Cardiac septum (tissue), 1 donor: ENCODE measurements around the gene TLN1. TPM values are rescaled to one million over a fixed set of nuclear protein-coding genes. Genes with fewer than 3 reads are reported as not detected.

Source experiments
- DNase-seq: peaks from one replicate; pipeline ENCODE4 v3.0.0-alpha.2; 2020; ENCODE audit warnings: low spot score
- intact Hi-C: fragments of 100-400 bp; cut with DNase I; formaldehyde crosslinking; loops from one replicate; pipeline ENCODE4 v1.14.0; 2022
- total RNA-seq: library from RNA; stranded (reverse); fragmentation: NEBNext Ultra II Directional; extraction: Animal tissue kit (Norgen Biotek cat#: 25700); gene quantifications from one replicate; pipeline ENCODE4 v1.2.1, GENCODE V29; 2021
- donor health status: DM: no; HTN: no; CAD: no.

TLN1 gene
- total RNA-seq, 1 donor from 2014 or later, result 291 TPM

DNA sequence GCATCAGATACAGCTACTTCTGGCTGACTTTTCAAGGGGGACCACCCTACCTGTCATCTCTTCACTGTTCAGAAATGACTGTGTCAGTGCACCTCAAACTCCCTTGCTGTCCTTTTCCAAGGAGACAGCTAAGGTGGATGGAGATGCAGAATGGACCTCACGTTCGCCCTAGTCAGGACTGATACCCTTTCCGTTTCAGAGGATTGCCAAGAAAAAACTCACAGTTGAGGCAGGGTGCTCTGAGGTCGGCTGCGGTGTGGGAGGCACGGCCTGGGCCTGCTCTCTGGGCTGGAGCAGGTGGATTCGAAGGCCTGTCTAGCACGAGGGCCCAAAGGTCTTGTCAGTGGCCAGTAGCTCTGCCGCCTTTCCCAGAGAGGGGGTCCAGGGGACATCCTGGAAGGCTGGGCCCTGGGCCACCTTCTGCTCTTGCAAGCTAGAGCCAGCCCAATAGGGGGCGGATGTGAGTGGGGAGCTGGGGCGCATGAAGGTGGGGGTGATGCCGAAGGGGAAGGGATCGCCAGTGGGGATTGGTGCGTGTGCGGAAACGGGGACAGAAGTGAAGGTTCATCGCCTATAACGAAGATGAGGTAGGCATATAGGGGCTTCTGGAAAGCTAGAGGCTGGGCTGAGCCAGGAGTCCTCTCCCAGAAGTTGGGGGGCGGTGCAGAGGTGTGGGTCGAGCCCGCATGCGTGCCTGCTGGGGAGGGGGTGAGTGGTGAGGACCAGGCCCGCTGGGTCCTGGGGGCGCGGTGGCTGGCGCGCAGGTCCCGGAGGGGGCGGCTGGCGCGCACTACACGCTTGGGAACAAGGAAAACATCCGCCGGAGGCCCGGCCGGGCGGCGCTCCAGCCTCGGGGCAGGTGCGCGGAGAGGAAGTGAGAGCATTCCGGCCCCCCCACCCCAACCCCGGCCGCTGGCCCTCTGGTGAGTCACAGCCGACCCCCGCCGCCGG lies 24.6 kb upstream of the TLN1 start:
- DNase-seq, result peak; percentile 83

GRCh38 chr9:35755071-35755470 lies 23.1 kb upstream of the TLN1 start:
- intact Hi-C loops, result no loop called here
- DNase-seq, result no peak

More for the DNA sequence above, 24.6 kb upstream of the TLN1 start:
- intact Hi-C loops, result no loop called here

DNA sequence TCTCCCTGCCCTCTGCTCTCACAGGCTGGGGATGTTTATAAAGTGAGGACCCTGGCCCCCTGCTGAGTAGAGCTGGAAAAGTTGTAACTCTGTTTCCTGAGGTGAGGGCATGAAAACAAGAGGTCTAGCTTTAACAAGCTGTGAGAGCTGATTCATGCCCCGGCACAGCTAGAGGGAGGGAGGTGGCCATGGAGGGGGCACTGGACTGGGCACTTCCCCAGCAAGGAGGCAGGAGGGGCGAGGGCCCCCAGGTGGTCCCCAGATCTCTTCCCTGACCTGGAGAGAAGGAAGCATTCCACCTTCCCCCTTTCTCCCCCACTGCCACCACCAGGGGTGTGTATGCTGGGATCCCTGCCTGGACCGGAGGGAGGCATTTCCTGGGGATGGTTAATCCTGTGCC lies 22.3 kb upstream of the TLN1 start, which contains the start of gene MSMP:
Gene MSMP (minus strand): TSS at position 13 of the 400 bp plus-strand sequence. CDS start 147 bp downstream, outside the sequence.
- no peak for DNase-seq
- intact Hi-C loops, result no loop called here

- DNase-seq, result no peak
- intact Hi-C loops, result no loop called here
Measured at GRCh38 chr9:35753466-35753865, 21.5 kb upstream of the TLN1 start.

GRCh38 chr9:35750256-35750531 lies 18.2 kb upstream of the TLN1 start:
- no peak for DNase-seq
- intact Hi-C loops, result no loop called here

- intact Hi-C loops, result loop anchor here (2.0 to 5.0 kb wide), 2 partner anchors 17 to 38 kb away; partner anchors contain the start of genes CREB3 and TLN1
- DNase-seq, result no peak
Measured at GRCh38 chr9:35749515-35750255, 17.7 kb upstream of the TLN1 start.

DNA sequence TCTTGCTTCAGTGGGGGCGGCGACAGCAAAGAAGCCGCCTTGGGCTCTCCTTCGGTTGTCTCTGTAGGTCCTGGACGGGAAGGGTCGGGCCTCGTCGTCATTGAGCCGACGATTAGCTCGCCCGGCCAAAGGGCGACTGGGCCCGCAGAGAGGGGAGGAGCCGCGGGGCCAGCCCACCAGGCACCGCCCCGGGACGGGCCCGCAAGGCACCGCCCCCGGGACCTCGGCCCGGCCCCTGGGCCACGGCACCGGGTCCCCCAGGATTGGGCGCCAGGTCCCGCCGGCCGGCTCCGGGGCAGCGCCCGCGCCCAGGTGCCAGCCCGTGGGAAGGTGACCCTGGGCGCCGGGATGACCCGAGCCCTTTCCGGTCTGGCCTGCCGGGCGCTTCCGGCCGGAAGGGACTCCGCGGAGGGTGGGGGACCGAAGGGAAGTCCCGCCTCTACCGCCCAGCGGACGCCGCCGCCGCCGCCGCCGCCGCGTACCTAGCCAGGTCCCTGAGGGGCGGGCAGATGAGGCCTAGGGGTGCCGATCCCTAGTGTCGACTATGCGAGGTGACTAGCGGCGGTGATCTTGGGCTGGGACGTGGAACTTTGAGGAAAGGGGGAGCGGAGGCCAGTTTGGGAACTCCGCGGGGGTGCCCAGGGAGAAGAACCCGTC lies 17.0 kb upstream of the TLN1 start, which contains the start of the genes GBA2 and RGP1:
Gene GBA2 (minus strand): TSS at position 371 of the 657 bp plus-strand sequence. CDS start 524 bp downstream, outside the sequence.
Gene RGP1 (plus strand): TSS at position 430 of the 657 bp plus-strand sequence. CDS start 469 bp downstream, outside the sequence.
- intact Hi-C loops, result loop anchor here (2.0 to 5.0 kb wide), 2 partner anchors 16 to 38 kb away; partner anchors contain the start of genes CREB3 and TLN1
- DNase-seq, result peak; percentile 96

- intact Hi-C loops, result loop anchor here (2.0 to 5.0 kb wide), 2 partner anchors 16 to 39 kb away; partner anchors contain the start of genes CREB3 and TLN1
- no peak for DNase-seq
Measured at GRCh38 chr9:35748242-35748857, 16.4 kb upstream of the TLN1 start.

DNA sequence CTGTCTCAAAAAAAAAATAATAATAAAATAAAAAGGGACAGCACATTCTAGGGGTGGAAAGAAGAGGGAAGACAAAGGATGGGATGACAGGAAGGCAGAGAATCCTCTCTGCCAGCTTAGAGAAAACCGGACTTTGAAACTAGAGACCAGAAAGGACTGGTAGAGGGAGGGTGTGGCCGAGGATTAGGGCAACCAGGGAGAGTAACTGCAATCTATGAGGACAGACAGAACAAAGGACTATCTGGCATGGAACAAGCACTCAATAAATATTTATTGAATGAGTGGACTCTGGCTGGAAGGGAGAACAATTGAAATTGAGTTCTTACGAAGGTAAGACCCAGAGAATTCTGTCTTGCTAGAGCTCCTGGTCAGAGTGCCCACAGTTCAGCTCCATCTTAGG lies 14.6 kb upstream of the TLN1 start:
- DNase-seq, result no peak
- intact Hi-C loops, result loop anchor here (5.0 kb wide), 1 partner anchor 41 kb away; no protein-coding TSS in a partner anchor

- no peak for DNase-seq
- intact Hi-C loops, result loop anchor here (5.0 kb wide), 1 partner anchor 42 kb away; no protein-coding TSS in a partner anchor
Measured at GRCh38 chr9:35745569-35745968, 13.6 kb upstream of the TLN1 start.

GRCh38 chr9:35743880-35744518 lies 12.0 kb upstream of the TLN1 start:
- intact Hi-C loops, result no loop called here
- no peak for DNase-seq

DNA sequence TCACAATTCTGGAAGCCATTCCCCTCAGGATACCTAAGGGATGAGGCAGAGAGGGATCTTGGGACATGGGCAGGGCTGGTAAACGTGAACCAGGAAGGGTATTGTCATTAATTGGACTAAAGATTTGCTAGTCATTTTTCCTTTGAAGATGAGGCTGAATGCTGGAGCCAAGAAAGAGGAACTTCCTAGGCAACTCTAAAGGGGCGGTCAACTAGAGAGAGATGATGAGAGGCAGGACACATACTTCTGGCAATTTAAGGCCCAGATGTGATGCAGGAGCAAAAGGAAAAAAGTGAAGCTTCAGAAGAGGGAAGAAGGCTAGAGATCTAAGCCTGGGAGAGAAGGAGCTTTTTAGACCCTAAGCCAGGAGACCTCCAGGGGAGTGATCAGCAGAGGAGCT lies 11.5 kb upstream of the TLN1 start:
- DNase-seq, result no peak
- intact Hi-C loops, result no loop called here

DNA sequence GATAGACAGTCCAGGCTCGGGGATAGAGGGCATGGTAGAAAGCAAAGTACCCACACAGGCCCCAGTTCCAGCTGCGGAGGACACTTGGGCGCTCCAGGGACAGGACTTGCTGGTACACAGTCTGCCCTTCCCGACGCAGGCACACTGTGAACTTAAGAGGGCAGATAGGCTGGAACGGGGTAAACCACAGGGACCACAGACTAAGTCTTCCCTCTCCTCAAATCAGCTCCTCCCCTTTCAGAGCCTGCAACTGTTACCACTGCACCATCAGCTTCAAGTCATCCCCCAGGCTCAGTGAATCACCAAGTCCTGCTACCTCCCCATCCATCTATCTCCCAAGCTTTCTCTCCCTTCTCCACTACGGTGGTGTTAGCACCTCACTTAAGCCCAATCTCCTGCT lies 9.7 kb upstream of the TLN1 start:
- intact Hi-C loops, result no loop called here

DNA sequence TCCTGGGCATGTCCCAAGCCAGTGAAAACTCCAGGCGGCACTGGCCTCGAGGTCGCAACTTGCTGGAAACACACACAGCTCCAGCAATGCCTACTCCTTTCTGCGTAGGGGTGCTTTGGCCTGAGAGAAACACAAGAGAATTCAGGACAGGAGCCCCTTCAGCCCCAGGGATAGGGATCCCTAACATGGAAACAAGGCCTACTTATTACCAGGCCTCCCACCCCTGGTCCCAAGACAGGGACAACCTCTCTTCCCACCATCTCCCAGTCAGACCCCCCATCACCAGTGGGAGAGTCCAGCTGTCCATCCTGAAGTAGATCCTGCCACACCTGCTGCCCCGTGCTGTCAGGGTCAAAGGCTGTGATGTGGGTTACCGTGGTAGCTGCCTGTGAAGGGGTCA lies 8.2 kb upstream of the TLN1 start:
- intact Hi-C loops, result no loop called here
- no peak for DNase-seq

More for the DNA sequence above, 9.7 kb upstream of the TLN1 start:
- DNase-seq, result no peak

GRCh38 chr9:35738924-35739323 lies 6.9 kb upstream of the TLN1 start:
- DNase-seq, result no peak
- intact Hi-C loops, result no loop called here

DNA sequence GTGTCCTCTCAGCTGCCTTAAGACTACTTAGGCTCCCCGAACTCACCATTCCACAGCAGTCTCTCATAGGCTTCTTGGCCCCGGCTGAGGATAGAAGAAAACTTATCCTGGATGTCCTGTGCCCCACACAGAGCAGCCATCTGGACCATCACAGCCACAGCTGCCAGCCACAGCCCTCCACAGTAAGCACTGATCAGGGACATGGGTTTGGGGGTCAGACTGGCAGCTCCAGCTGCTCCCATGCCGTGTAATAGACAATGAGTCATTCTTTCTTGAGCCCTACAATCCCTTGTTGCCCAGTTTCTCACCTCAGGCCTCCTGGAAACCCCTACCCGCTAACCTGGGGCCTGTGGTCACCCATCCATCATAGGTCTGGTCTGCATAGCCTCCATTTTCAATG lies 6.2 kb upstream of the TLN1 start:
- intact Hi-C loops, result no loop called here
- no peak for DNase-seq

- no peak for DNase-seq
- intact Hi-C loops, result no loop called here
Measured at GRCh38 chr9:35737143-35737542, 5.1 kb upstream of the TLN1 start.

DNA sequence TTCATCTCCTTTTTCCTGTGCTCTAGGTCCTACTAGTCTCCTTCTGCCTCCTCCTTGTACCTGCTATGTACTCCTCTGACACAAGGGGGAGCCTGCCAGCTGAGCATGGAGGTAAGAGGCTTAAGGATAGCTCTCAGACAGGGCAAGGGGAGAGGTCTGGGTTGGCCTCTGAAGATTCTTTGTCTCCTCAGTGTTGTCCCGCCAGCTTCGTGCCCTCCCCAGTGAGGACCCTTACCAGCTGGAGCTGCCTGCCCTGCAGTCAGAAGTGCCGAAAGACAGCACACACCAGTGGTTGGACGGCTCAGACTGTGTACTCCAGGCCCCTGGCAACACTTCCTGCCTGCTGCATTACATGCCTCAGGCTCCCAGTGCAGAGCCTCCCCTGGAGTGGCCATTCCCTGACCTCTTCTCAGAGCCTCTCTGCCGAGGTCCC lies 4.2 kb upstream of the TLN1 start:
- intact Hi-C loops, result no loop called here

DNA sequence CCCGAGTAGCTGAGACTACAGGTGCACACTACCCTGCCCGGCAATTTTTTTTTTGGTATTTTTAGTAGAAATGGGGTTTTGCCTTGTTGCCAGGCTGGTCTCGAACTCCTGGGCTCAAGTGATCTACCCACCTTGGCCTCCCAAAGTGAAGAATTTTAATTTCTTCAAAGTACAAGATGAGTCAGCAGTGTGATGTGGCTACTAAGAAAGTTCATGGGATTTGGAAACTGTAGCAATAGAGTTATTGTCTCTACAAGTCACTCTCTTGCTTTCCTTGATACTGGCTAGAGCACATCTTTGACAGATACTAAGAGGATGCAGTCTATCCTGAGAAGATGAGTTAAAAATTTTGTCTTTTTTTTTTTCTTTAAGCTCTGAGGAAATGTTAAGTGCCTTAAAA lies 2.1 kb upstream of the TLN1 start:
- no peak for DNase-seq
- intact Hi-C loops, result loop anchor here (5.0 kb wide), 2 partner anchors 78 to 132 kb away; partner anchors contain the start of gene SPAG8

More for the DNA sequence above, 4.2 kb upstream of the TLN1 start:
- no peak for DNase-seq
